Urothelium cell line (cell line): ENCODE results near the gene MYADM.

Source experiments
- DNase-seq: peaks from one replicate; pipeline ENCODE4 v3.0.0; 2011; ENCODE audit warnings: low spot score, mixed read lengths
- FAIRE-seq: peaks from 2 replicates; lab custom pipeline; 2011; peaks lifted over from hg19 to GRCh38; lab: Jason Lieb, UNC

MYADM gene

GRCh38 chr19:53883231-53883661 is 15.6 kb downstream of the MYADM start:
- no peak for DNase-seq
- no peak for FAIRE-seq

GRCh38 chr19:53883741-53884140 is 16.1 kb downstream of the MYADM start:
- FAIRE-seq = no peak

GRCh38 chr19:53884256-53884655 is 16.6 kb downstream of the MYADM start:
- FAIRE-seq = no peak
- DNase-seq = no peak

More at GRCh38 chr19:53883741-53884140, 16.1 kb downstream of the MYADM start:
- no peak for DNase-seq

- FAIRE-seq (no peak), DNase-seq (no peak)
Observed at GRCh38 chr19:53885036-53885435, 17.4 kb downstream of the MYADM start.

GRCh38 chr19:53892301-53892980 is 24.8 kb downstream of the MYADM start:
- DNase-seq = no peak
- FAIRE-seq = no peak

- DNase-seq (no peak), FAIRE-seq (no peak)
Observed at GRCh38 chr19:53892981-53893325, 25.3 kb downstream of the MYADM start.

GRCh38 chr19:53894707-53895106 is 27.0 kb downstream of the MYADM start:
- DNase-seq (no peak), FAIRE-seq (no peak)

- DNase-seq = no peak
- no peak for FAIRE-seq
Observed at GRCh38 chr19:53896682-53897081, 29.0 kb downstream of the MYADM start.

- no peak for FAIRE-seq
Observed at GRCh38 chr19:53897459-53897858, 29.8 kb downstream of the MYADM start.

GRCh38 chr19:53898166-53898565 is 30.5 kb downstream of the MYADM start:
- FAIRE-seq (no peak), DNase-seq (no peak)

More at GRCh38 chr19:53897459-53897858, 29.8 kb downstream of the MYADM start:
- DNase-seq = no peak

GRCh38 chr19:53898636-53899341 is 31.1 kb downstream of the MYADM start:
- DNase-seq = peak; percentile 40
- FAIRE-seq = no peak

- DNase-seq (no peak), FAIRE-seq (no peak)
Observed at GRCh38 chr19:53900191-53900860, 32.6 kb downstream of the MYADM start.

GRCh38 chr19:53903055-53903680 is 35.5 kb downstream of the MYADM start:
- DNase-seq = peak; percentile 52
- FAIRE-seq = no peak

- FAIRE-seq = no peak
- no peak for DNase-seq
Observed at GRCh38 chr19:53904909-53905308, 37.2 kb downstream of the MYADM start.

GRCh38 chr19:53905787-53906186 is 38.1 kb downstream of the MYADM start:
- no peak for FAIRE-seq
- no peak for DNase-seq

- FAIRE-seq = peak; percentile 20
- DNase-seq = peak; percentile 70
Observed at GRCh38 chr19:53906211-53907192, 38.8 kb downstream of the MYADM start.

- FAIRE-seq (no peak), DNase-seq (no peak)
Observed at GRCh38 chr19:53907193-53907581, 39.5 kb downstream of the MYADM start.

GRCh38 chr19:53907690-53908089 is 40.0 kb downstream of the MYADM start:
- FAIRE-seq (no peak), DNase-seq (no peak)

GRCh38 chr19:53908106-53908934 is 40.6 kb downstream of the MYADM start:
- DNase-seq = peak; percentile 90
- no peak for FAIRE-seq
